GM12878 (cell line): ENCODE measurements around the gene UNC5CL. TPM values are rescaled to one million over a fixed set of nuclear protein-coding genes. Genes with fewer than 3 reads are reported as not detected.

Source experiments
- ATAC-seq: fragments of 200-7000 bp; cut with Tn5 transposase; 3 replicates; pipeline ENCODE4 v1.9.1; 2020; ENCODE audit warnings: mild to moderate bottlenecking, moderate library complexity
- BruUV-seq: library from RNA; stranded (reverse); fragments of 400-500 nt; replicated peaks from 2 replicates; lab custom pipeline; 2021; lab: Mats Ljungman, UMichigan
- CTCF ChIA-PET: fragments of 300-600 bp; sonication (Branson Sonifier 250); formaldehyde crosslinking; extraction: SDS; loops from one replicate; lab custom pipeline; 2021; ENCODE audit warnings: inconsistent platforms; lab: Yijun Ruan, JAX
- POLR2A ChIA-PET: fragments of 350-600 bp; formaldehyde crosslinking; extraction: SDS; loops from one replicate; lab custom pipeline; 2021; ENCODE audit warnings: inconsistent platforms; lab: Charles Lee
- RAD21 ChIA-PET: fragments of 300-600 bp; sonication (Branson Sonifier 250); formaldehyde crosslinking; loops from one replicate; lab custom pipeline; 2023; ENCODE audit warnings: antibody characterized with exemption; ENCODE audit not compliant: unreplicated experiment; lab: Charles Lee
- SMC1A ChIA-PET: fragments of 300-600 bp; sonication (Branson Sonifier 250); formaldehyde crosslinking; loops from one replicate; lab custom pipeline; 2023; ENCODE audit not compliant: unreplicated experiment, uncharacterized antibody; lab: Charles Lee
- DNase-seq: peaks from one replicate; pipeline ENCODE4 v3.0.0-alpha.2; 2011; ENCODE audit warnings: low read depth, low spot score
- FAIRE-seq: peaks from 3 replicates; lab custom pipeline; 2011; peaks lifted over from hg19 to GRCh38; lab: Jason Lieb, UNC
- H2AFZ ChIP-seq: 2 replicates; pipeline ENCODE4 v1.6.0; 2011; ENCODE audit warnings: low read depth, low read length, control low read depth; ENCODE audit not compliant: control insufficient read depth
- H3K27ac ChIP-seq: 2 replicates; pipeline ENCODE4 v1.5.1; 2011; ENCODE audit warnings: control low read depth; ENCODE audit not compliant: control insufficient read depth, insufficient read depth
- H3K27me3 ChIP-seq, 2 experiments: replicated peaks in 1 of 2; 2 replicates each; pipeline versions ENCODE4 v1.6.0 to v1.6.1; 2011; ENCODE audit warnings: low read length in 1 of 2; ENCODE audit not compliant: control insufficient read depth in 2 of 2, insufficient read depth in 2 of 2
- H3K36me3 ChIP-seq, 2 experiments: 2 replicates each; pipeline ENCODE4 v1.5.1; 2011; ENCODE audit warnings: low read length in 1 of 2; ENCODE audit not compliant: control insufficient read depth in 2 of 2, insufficient read depth in 2 of 2
- H3K4me1 ChIP-seq: 2 replicates; pipeline ENCODE4 v1.6.1; 2011; ENCODE audit warnings: mild to moderate bottlenecking, low read length, moderate library complexity, mixed read lengths; ENCODE audit not compliant: control insufficient read depth, insufficient read depth
- H3K4me2 ChIP-seq: 2 replicates; pipeline ENCODE4 v1.6.0; 2011; ENCODE audit warnings: control low read depth; ENCODE audit not compliant: control insufficient read depth, insufficient read depth
- H3K4me3 ChIP-seq: fragments of 200-600 bp; sonication (generic); 2 replicates; pipeline ENCODE4 v1.5.1; 2016
- H3K79me2 ChIP-seq: 2 replicates; pipeline ENCODE4 v1.6.0; 2011; ENCODE audit warnings: low read length; ENCODE audit not compliant: control insufficient read depth, insufficient read depth
- H3K9ac ChIP-seq: 2 replicates; pipeline ENCODE4 v1.8.0; 2011; ENCODE audit warnings: low read length, control low read depth, mixed read lengths; ENCODE audit not compliant: control insufficient read depth, insufficient read depth
- H3K9me3 ChIP-seq: replicated peaks from 3 replicates; pipeline ENCODE4 v1.5.1; 2011; ENCODE audit warnings: mild to moderate bottlenecking, low read length; ENCODE audit not compliant: control insufficient read depth, insufficient read depth
- H4K20me1 ChIP-seq: 2 replicates; pipeline ENCODE4 v1.6.0; 2011; ENCODE audit not compliant: control insufficient read depth, insufficient read depth
- HDAC2 ChIP-seq: fragments of 200-600 bp; sonication (generic); IDR thresholded peaks from 2 replicates; pipeline ENCODE4 v1.6.1; 2017
- IKZF1 ChIP-seq: fragments of 450-650 bp; conservative IDR thresholded peaks from 2 replicates; pipeline ENCODE4 v1.6.1; 2017; ENCODE audit warnings: antibody characterized with exemption, mild to moderate bottlenecking
- MLLT1 ChIP-seq: fragments of 450-650 bp; IDR thresholded peaks from 2 replicates; pipeline ENCODE4 v1.6.1; 2016; ENCODE audit warnings: mild to moderate bottlenecking
- PAX8 ChIP-seq: fragments of 450-650 bp; IDR thresholded peaks from 2 replicates; pipeline ENCODE4 v1.6.1; 2017; ENCODE audit warnings: mild to moderate bottlenecking, moderate library complexity
- PRDM15 ChIP-seq: fragments of 450-650 bp; formaldehyde crosslinking; IDR thresholded peaks from 2 replicates; pipeline ENCODE4 v1.4.0; 2020; ENCODE audit warnings: mild to moderate bottlenecking, moderate library complexity
- RCOR1 ChIP-seq: conservative IDR thresholded peaks from 2 replicates; pipeline ENCODE4 v1.6.1; 2012; ENCODE audit warnings: low read depth, low read length, improper control_type of control experiment
- SIX5 ChIP-seq: IDR thresholded peaks from 2 replicates; pipeline ENCODE4 v1.6.1; 2011; ENCODE audit warnings: mild to moderate bottlenecking, low read depth, low read length, moderate library complexity; ENCODE audit not compliant: severe bottlenecking
- ZBTB11 ChIP-seq: fragments of 450-650 bp; formaldehyde crosslinking; IDR thresholded peaks from 2 replicates; pipeline ENCODE4 v1.5.0; 2022; ENCODE audit warnings: mild to moderate bottlenecking, missing genetic modification characterization
- ZBTB40 ChIP-seq: fragments of 450-650 bp; IDR thresholded peaks from 2 replicates; pipeline ENCODE4 v1.6.1; 2016; ENCODE audit warnings: mild to moderate bottlenecking, moderate library complexity, borderline replicate concordance
- WGBS: methylation state at CpG from one replicate; pipeline ENCODE4 v1.1.6; 2016; ENCODE audit warnings: low lambda C conversion rate; ENCODE audit not compliant: insufficient replicate concordance, insufficient coverage; ENCODE audit errors: missing lambda C conversion rate; 5-methylcytosine and 5-hydroxymethylcytosine counted together
- in situ Hi-C: fragments of 300-500 bp; cut with MboI; formaldehyde crosslinking; loops from 9 replicates; pipeline ENCODE4 v1.14.3; 2018; ENCODE audit warnings: mixed read lengths
- intact Hi-C: fragments of 100-400 bp; cut with micrococcal nuclease; formaldehyde crosslinking; loops from one replicate; pipeline ENCODE4 v1.14.2; 2022; ENCODE audit not compliant: unreplicated experiment
- polyA plus RNA-seq, 11 experiments: library from polyadenylated mRNA; depleted of rRNA in 4 of 11; unstranded in 6 of 11; stranded (reverse) in 5 of 11; fragments of >200 nt; fragmentation: Nextera tagmentation in 4 of 11; fragmentation: Illumina TruSeq in 1 of 11; extraction: Ambion mirVana in 4 of 11; extraction: Trizol in 1 of 11; gene quantifications; 1 replicate in 1 of 11; 2 replicates in 10 of 11; pipeline versions ENCODE4 v1.2.1 to v1.2.3, GENCODE V29; 2011 to 2016; ENCODE audit warnings: inconsistent platforms in 2 of 11, missing spikeins in 2 of 11, low read depth in 1 of 11
- total RNA-seq, 4 experiments: library from RNA; depleted of rRNA in 3 of 4; stranded (reverse); fragments of >200 nt in 3 of 4; fragmentation: Illumina TruSeq in 1 of 4; extraction: Trizol in 1 of 4; gene quantifications; 2 replicates each; pipeline versions ENCODE4 v1.2.1 to v1.2.3, GENCODE V29; 2013 to 2021

Gene UNC5CL
- total and polyA plus RNA-seq, 10 of the 15 experiments (the other 5 are each of a cell fraction or from before 2014, with no cell fraction given) = 0.11 to 1.2 (median 0.46) TPM; not detected in 1

GRCh38 chr6:41042226-41043055, 3.4 kb upstream of the UNC5CL start, which contains the start of gene TSPO2:
TSS of gene TSPO2 (plus strand) at chr6:41042467. CDS start at chr6:41042986, 519 bp downstream.
- no peaks in the 10 kb centered on the region for H3K4me1 ChIP-seq
- CTCF ChIA-PET = interaction anchor here (0.6 to 0.9 kb wide), 2 partner anchors 8 to 13 kb away, joined by 3 read pairs; no protein-coding TSS in a partner anchor
- no peak within 1 kb of the TSS for H3K9ac ChIP-seq
- H3K27me3 ChIP-seq = no peaks in the 10 kb centered on the region
- H2AFZ ChIP-seq = no peak within 1 kb of the TSS
- no peaks in the 10 kb centered on the region for H4K20me1 ChIP-seq
- no peak for DNase-seq
- no peak within 1 kb of the TSS for H3K27ac ChIP-seq
- FAIRE-seq = no peak
- H3K79me2 ChIP-seq = no peaks in the 10 kb centered on the region
- intact Hi-C loops = no loop called here
- BruUV-seq = no TSS peak
- RAD21 ChIA-PET = no interaction called here
- SMC1A ChIA-PET = no interaction called here
- H3K36me3 ChIP-seq = no peaks in the 10 kb centered on the region
- POLR2A ChIA-PET = no interaction called here
- WGBS = 86% methylated on average over 10 of the region's 10 CpGs
- no peak within 1 kb of the TSS for H3K4me2 ChIP-seq
- no peaks in the 10 kb centered on the region for H3K9me3 ChIP-seq
- ATAC-seq = no peak
- H3K4me3 ChIP-seq = no peak within 1 kb of the TSS
- in situ Hi-C loops = no loop called here
- TF ChIP-seq RCOR1 = no peak
- TF ChIP-seq PRDM15 (CRISPR knock-in tag) = no peak
- no peak for TF ChIP-seq SIX5
- no peak for TF ChIP-seq IKZF1
- TF ChIP-seq ZBTB40 = no peak
- no peak for TF ChIP-seq MLLT1
- no peak for TF ChIP-seq PAX8
- TF ChIP-seq ZBTB11 (CRISPR knock-in tag) = no peak
- TF ChIP-seq HDAC2 = no peak
